Liver (tissue), 9 donors: ENCODE data around the gene RALGPS1. TPM values are rescaled to one million over a fixed set of nuclear protein-coding genes. Genes with fewer than 3 reads are reported as not detected.

ENCODE experiments used
- DNase-seq: peaks from one replicate; pipeline ENCODE4 v3.0.0-alpha.2; 2017; ENCODE audit warnings: low spot score
- H3K27ac ChIP-seq, 2 donors: one replicate each; pipeline ENCODE4 v1.7.0; 2013; ENCODE audit warnings: inconsistent platforms in 2 of 2, low read length in 2 of 2, control low read depth in 1 of 2, low read depth in 1 of 2, mild to moderate bottlenecking in 1 of 2
- H3K27me3 ChIP-seq, 4 donors: one replicate each; pipeline versions ENCODE4 v1.6.1 to v1.7.0; 2013; ENCODE audit warnings: low read length in 3 of 4, inconsistent platforms in 1 of 4, mild to moderate bottlenecking in 1 of 4, moderate library complexity in 1 of 4; ENCODE audit not compliant: control insufficient read depth in 4 of 4, insufficient read depth in 4 of 4
- H3K36me3 ChIP-seq, 4 donors: one replicate each; pipeline versions ENCODE4 v1.6.1 to v1.7.0; 2013; ENCODE audit warnings: low read length in 3 of 4, mild to moderate bottlenecking in 3 of 4, low read depth in 1 of 4, moderate library complexity in 1 of 4; ENCODE audit not compliant: control insufficient read depth in 4 of 4, insufficient read depth in 3 of 4
- H3K4me1 ChIP-seq, 4 donors: one replicate each; pipeline versions ENCODE4 v1.6.1 to v1.7.0; 2013; ENCODE audit warnings: low read length in 3 of 4, mild to moderate bottlenecking in 3 of 4, moderate library complexity in 1 of 4; ENCODE audit not compliant: control insufficient read depth in 4 of 4, insufficient read depth in 4 of 4
- H3K4me3 ChIP-seq, 3 donors: one replicate each; pipeline versions ENCODE4 v1.6.1 to v1.7.0; 2013; ENCODE audit warnings: low read length in 3 of 3, control low read depth in 1 of 3, low read depth in 1 of 3, mild to moderate bottlenecking in 1 of 3
- H3K9ac ChIP-seq, 2 donors: one replicate each; pipeline ENCODE4 v1.7.0; 2013; ENCODE audit warnings: low read length in 2 of 2, mild to moderate bottlenecking in 2 of 2, moderate library complexity in 2 of 2, control low read depth in 1 of 2, low read depth in 1 of 2
- H3K9me3 ChIP-seq, 4 donors: one replicate each; pipeline versions ENCODE4 v1.6.1 to v1.7.0; 2013; ENCODE audit warnings: low read length in 3 of 4; ENCODE audit not compliant: control insufficient read depth in 4 of 4
- ATF3 ChIP-seq: IDR thresholded peaks from 2 replicates; pipeline ENCODE4 v1.6.1; 2016; ENCODE audit warnings: antibody characterized with exemption
- CTCF ChIP-seq: fragments of 150-350 bp; IDR thresholded peaks from 2 replicates; pipeline ENCODE4 v1.5.1; 2017; ENCODE audit warnings: improper control_type of control experiment, low read depth, low read length; ENCODE audit not compliant: missing input control
- EGR1 ChIP-seq, 2 donors: IDR thresholded peaks; 2 replicates each; pipeline ENCODE4 v1.6.1; 2016 to 2018; ENCODE audit warnings: antibody characterized with exemption in 2 of 2, low read depth in 2 of 2
- FOXA1 ChIP-seq: IDR thresholded peaks from 2 replicates; pipeline ENCODE4 v1.6.1; 2016; ENCODE audit warnings: antibody characterized with exemption
- FOXA2 ChIP-seq: IDR thresholded peaks from 2 replicates; pipeline ENCODE4 v1.6.1; 2016; ENCODE audit warnings: antibody characterized with exemption
- GABPA ChIP-seq, 2 donors: IDR thresholded peaks in 1 of 2; conservative IDR thresholded peaks in 1 of 2; 2 replicates each; pipeline ENCODE4 v1.6.1; 2016; ENCODE audit warnings: antibody characterized with exemption in 2 of 2, mild to moderate bottlenecking in 1 of 2, moderate library complexity in 1 of 2
- HNF4A ChIP-seq, 2 donors: conservative IDR thresholded peaks; 2 replicates each; pipeline ENCODE4 v1.6.1; 2016; ENCODE audit warnings: antibody characterized with exemption in 2 of 2, mild to moderate bottlenecking in 2 of 2
- HNF4G ChIP-seq: IDR thresholded peaks from 2 replicates; pipeline ENCODE4 v1.6.1; 2016; ENCODE audit warnings: antibody characterized with exemption
- JUND ChIP-seq, 2 donors: IDR thresholded peaks; 2 replicates each; pipeline ENCODE4 v1.6.1; 2016; ENCODE audit warnings: antibody characterized with exemption in 2 of 2
- MAX ChIP-seq: IDR thresholded peaks from 2 replicates; pipeline ENCODE4 v1.6.1; 2016; ENCODE audit warnings: antibody characterized with exemption
- NR2F2 ChIP-seq: IDR thresholded peaks from 2 replicates; pipeline ENCODE4 v1.6.1; 2016; ENCODE audit warnings: antibody characterized with exemption
- RAD21 ChIP-seq, 2 donors: IDR thresholded peaks; 2 replicates each; pipeline ENCODE4 v1.6.1; 2016; ENCODE audit warnings: antibody characterized with exemption in 2 of 2, mild to moderate bottlenecking in 2 of 2
- REST ChIP-seq: IDR thresholded peaks from 2 replicates; pipeline ENCODE4 v1.6.1; 2016; ENCODE audit warnings: antibody characterized with exemption, mild to moderate bottlenecking
- RXRA ChIP-seq, 2 donors: IDR thresholded peaks; 2 replicates each; pipeline ENCODE4 v1.6.1; 2017 to 2018; ENCODE audit warnings: antibody characterized with exemption in 2 of 2, mild to moderate bottlenecking in 1 of 2
- SP1 ChIP-seq: IDR thresholded peaks from 2 replicates; pipeline ENCODE4 v1.6.1; 2018; ENCODE audit warnings: antibody characterized with exemption, mild to moderate bottlenecking
- TAF1 ChIP-seq: conservative IDR thresholded peaks from 2 replicates; pipeline ENCODE4 v1.6.1; 2016; ENCODE audit warnings: antibody characterized with exemption, mild to moderate bottlenecking
- YY1 ChIP-seq: IDR thresholded peaks from 2 replicates; pipeline ENCODE4 v1.6.1; 2016; ENCODE audit warnings: antibody characterized with exemption, mild to moderate bottlenecking
- ZBTB33 ChIP-seq: IDR thresholded peaks from 2 replicates; pipeline ENCODE4 v1.6.1; 2016; ENCODE audit warnings: antibody characterized with exemption
- WGBS: extraction: QIAGEN DNeasy Blood & Tissue Kit; methylation state at CpG from one replicate; pipeline ENCODE4 v1.1.7; 2013; 5-methylcytosine and 5-hydroxymethylcytosine counted together
- polyA plus RNA-seq, 2 donors: library from polyadenylated mRNA; stranded (reverse) in 1 of 2; unstranded in 1 of 2; fragments of 200-250 nt in 1 of 2; fragments of >200 nt in 1 of 2; fragmentation: Nextera tagmentation in 1 of 2; extraction: Ambion mirVana in 1 of 2; gene quantifications; one replicate each; pipeline versions ENCODE4 v1.2.1 to v1.2.3, GENCODE V29; 2013 to 2015
- total RNA-seq, 2 donors: library from RNA; depleted of rRNA; stranded (reverse); fragments of >200 nt; gene quantifications; one replicate each; pipeline ENCODE4 v1.2.3, GENCODE V29; 2014
- donor health status: healthy.
- donor health status: healthy.
- donor health status: healthy.
- donor health status: healthy.
- donor health status: healthy.

The RALGPS1 gene
- total and polyA plus RNA-seq, 4 donors: 1.4 to 2.7 (median 2.0) TPM

GRCh38 chr9:126894052-126894603 lies 20.5 kb upstream of the RALGPS1 start:
- Histone ChIP-seq H3K9me3 (no peaks in the 10 kb centered on the region), H3K36me3 (no peaks in the 10 kb centered on the region), H3K9ac (no peak overlapping the region), H3K4me1 (no peaks in the 10 kb centered on the region), H3K27ac (no peak overlapping the region), H3K4me3 (no peak overlapping the region), H3K27me3 (no peaks in the 10 kb centered on the region)
- TF ChIP-seq NR2F2 (no peak), JUND (IDR thresholded peaks at IDR 0.05) (no peak), ATF3 (no peak), SP1 (no peak), HNF4A (conservative IDR thresholded peaks at IDR 0.05) (no peak), YY1 (no peak), TAF1 (no peak), CTCF (no peak), FOXA2 (no peak), GABPA (IDR thresholded peaks at IDR 0.05 in 1 of 2, conservative IDR thresholded peaks at IDR 0.05 in 1 of 2) (no peak), REST (no peak), MAX (no peak)
- no peak for DNase-seq
- WGBS: 86% methylated on average over 4 of the region's 4 CpGs

GRCh38 chr9:126902210-126902609 lies 12.4 kb upstream of the RALGPS1 start:
- H3K9ac ChIP-seq: no peak overlapping the region
- no peaks in the 10 kb centered on the region for H3K4me1 ChIP-seq
- H3K27ac ChIP-seq: no peak overlapping the region
- H3K4me3 ChIP-seq: no peak overlapping the region
- WGBS: 85% methylated on average over 3 of the region's 3 CpGs
- no peaks in the 10 kb centered on the region for H3K36me3 ChIP-seq
- DNase-seq: no peak
- peaks cover 0 to 6% (median 4%) of the 10 kb centered on the region in 4 donors for H3K9me3 ChIP-seq
- H3K27me3 ChIP-seq: no peaks in the 10 kb centered on the region
- TF ChIP-seq RXRA (IDR thresholded peaks at IDR 0.05) (no peak), HNF4G (no peak), ATF3 (no peak), CTCF (no peak), ZBTB33 (no peak), GABPA (IDR thresholded peaks at IDR 0.05 in 1 of 2, conservative IDR thresholded peaks at IDR 0.05 in 1 of 2) (no peak), JUND (IDR thresholded peaks at IDR 0.05) (no peak), EGR1 (IDR thresholded peaks at IDR 0.05; ENCODE audit: low read depth in 2 of 2) (no peak), NR2F2 (no peak), YY1 (no peak), MAX (no peak), RAD21 (IDR thresholded peaks at IDR 0.05) (no peak), TAF1 (no peak), FOXA2 (no peak), FOXA1 (no peak)
